ENCODE data around the gene STOM. TPM values are rescaled to one million over a fixed set of nuclear protein-coding genes. Genes with fewer than 3 reads are reported as not detected.
A peak's percentile ranks its signal among the peaks of the same experiment; 100 is the strongest.

STOM gene
- total and polyA plus RNA-seq, 4 donors = 311 to 470 (median 409) TPM

GRCh38 chr9:121307976-121308375 lies 62.1 kb downstream of the STOM start:
- Histone ChIP-seq H3K27ac (ENCODE audit: low read depth in 1 of 2, low read length in 1 of 2) (no peak overlapping the region), H3K9ac (ENCODE audit: insufficient read depth in 1 of 2, low read length in 2 of 2) (no peak overlapping the region), H3K36me3 (ENCODE audit: control insufficient read depth in 4 of 4, insufficient read depth in 4 of 4, low read length in 4 of 4) (peaks cover 2 to 53% (median 14%) of the 10 kb centered on the region in 4 donors), H3K4me3 (no peak overlapping the region), H3K4me1 (ENCODE audit: control insufficient read depth in 5 of 5, insufficient read depth in 5 of 5, low read length in 5 of 5) (peaks cover 0 to 3% (median 0%) of the 10 kb centered on the region in 5 donors), H3K27me3 (ENCODE audit: control insufficient read depth in 3 of 3, insufficient read depth in 3 of 3, low read length in 2 of 3) (no peaks in the 10 kb centered on the region), H3K9me3 (ENCODE audit: control insufficient read depth in 4 of 4, insufficient read depth in 3 of 4, low read length in 3 of 4) (no peaks in the 10 kb centered on the region)
- WGBS, 2 donors = 85 to 98% methylated on average over 2 of the region's 2 CpGs
- no peak for DNase-seq
- TF ChIP-seq, protein P1, sequence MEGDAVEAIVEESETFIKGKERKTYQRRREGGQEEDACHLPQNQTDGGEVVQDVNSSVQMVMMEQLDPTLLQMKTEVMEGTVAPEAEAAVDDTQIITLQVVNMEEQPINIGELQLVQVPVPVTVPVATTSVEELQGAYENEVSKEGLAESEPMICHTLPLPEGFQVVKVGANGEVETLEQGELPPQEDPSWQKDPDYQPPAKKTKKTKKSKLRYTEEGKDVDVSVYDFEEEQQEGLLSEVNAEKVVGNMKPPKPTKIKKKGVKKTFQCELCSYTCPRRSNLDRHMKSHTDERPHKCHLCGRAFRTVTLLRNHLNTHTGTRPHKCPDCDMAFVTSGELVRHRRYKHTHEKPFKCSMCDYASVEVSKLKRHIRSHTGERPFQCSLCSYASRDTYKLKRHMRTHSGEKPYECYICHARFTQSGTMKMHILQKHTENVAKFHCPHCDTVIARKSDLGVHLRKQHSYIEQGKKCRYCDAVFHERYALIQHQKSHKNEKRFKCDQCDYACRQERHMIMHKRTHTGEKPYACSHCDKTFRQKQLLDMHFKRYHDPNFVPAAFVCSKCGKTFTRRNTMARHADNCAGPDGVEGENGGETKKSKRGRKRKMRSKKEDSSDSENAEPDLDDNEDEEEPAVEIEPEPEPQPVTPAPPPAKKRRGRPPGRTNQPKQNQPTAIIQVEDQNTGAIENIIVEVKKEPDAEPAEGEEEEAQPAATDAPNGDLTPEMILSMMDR (IDR thresholded peaks at IDR 0.05; ENCODE audit: control extremely low read depth, extremely low read depth) = no peak
- ATAC-seq (ENCODE audit: insufficient read depth, low FRiP score) = no peak

DNA sequence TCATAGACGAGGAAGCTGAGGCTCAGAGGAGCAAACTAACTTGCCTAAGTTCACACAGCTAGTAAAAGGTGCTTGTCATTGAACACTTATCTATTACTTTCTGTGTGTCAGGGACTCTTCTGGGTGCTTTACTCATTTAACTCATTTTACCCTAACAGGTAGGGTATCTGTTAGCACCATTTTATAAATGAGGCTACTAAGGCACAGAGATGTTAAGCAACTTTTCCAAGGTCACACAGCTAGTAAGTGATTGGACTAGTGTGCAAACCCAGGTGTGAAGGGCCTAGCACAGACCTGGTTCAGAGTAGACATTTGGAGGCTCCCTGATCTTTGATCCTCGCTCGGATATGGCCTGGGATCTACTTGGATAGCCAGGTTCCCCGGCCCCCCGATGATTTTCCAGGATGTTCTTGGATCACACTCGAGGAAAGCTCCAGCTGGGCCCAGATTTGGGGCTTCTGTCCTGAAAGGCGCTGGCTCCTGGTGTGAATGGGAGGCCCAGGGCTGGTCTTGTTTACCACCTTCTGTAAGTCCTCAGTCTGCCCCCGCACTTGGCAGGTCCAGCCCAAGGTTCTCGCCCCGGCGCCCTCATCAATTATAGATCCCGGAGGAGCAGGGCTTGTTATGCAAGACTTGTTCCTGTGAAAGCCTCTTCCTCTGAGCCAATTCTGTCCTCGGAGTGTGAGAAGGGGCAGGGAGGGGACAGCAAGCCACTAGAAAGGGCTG lies 64.6 kb downstream of the STOM start:
- Histone ChIP-seq H3K9ac (ENCODE audit: insufficient read depth in 1 of 2, low read length in 2 of 2) (no peak overlapping the region), H3K27ac (ENCODE audit: low read depth in 1 of 2, low read length in 1 of 2) (no peak overlapping the region), H3K9me3 (ENCODE audit: control insufficient read depth in 4 of 4, insufficient read depth in 3 of 4, low read length in 3 of 4) (no peaks in the 10 kb centered on the region), H3K36me3 (ENCODE audit: control insufficient read depth in 4 of 4, insufficient read depth in 4 of 4, low read length in 4 of 4) (peaks cover under 1 to 45% (median 5%) of the 10 kb centered on the region in 4 donors), H3K27me3 (ENCODE audit: control insufficient read depth in 3 of 3, insufficient read depth in 3 of 3, low read length in 2 of 3) (no peaks in the 10 kb centered on the region), H3K4me3 (no peak overlapping the region), H3K4me1 (ENCODE audit: control insufficient read depth in 5 of 5, insufficient read depth in 5 of 5, low read length in 5 of 5) (peaks cover 0 to 13% (median under 1%) of the 10 kb centered on the region in 5 donors)
- WGBS, 2 donors = 68 to 71% methylated on average over 13 of the region's 13 CpGs
- TF ChIP-seq, protein P1 (IDR thresholded peaks at IDR 0.05; ENCODE audit: control extremely low read depth, extremely low read depth) = no peak
- DNase-seq = no peak
- peak; percentile 43 for ATAC-seq (ENCODE audit: insufficient read depth, low FRiP score)

DNA sequence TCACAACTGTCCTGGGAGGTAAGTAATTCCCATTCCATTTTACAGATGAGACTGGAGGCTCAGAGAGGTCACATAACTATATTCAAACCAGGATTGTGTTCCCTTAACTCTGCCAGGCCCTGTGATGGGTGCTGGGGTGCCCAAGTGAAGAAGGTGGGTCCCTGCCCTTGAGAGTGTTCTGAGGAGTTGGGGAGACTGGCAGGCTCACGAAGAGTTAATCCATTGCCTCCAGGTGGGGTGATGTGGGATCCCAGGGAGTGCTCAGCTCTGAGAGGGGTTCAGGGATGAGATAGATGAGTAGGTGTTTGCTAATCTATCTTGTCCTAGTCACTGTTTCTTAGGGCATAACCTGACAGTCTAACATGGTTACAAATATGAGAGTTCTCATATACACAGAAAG lies 65.3 kb downstream of the STOM start:
- TF ChIP-seq, protein P1 (IDR thresholded peaks at IDR 0.05; ENCODE audit: control extremely low read depth, extremely low read depth) = no peak
- DNase-seq (no peak), ATAC-seq (ENCODE audit: insufficient read depth, low FRiP score) (no peak)
- H3K4me3 ChIP-seq = no peak overlapping the region
- H3K27ac ChIP-seq (ENCODE audit: low read depth in 1 of 2, low read length in 1 of 2) = no peak overlapping the region
- no peaks in the 10 kb centered on the region for H3K9me3 ChIP-seq (ENCODE audit: control insufficient read depth in 4 of 4, insufficient read depth in 3 of 4, low read length in 3 of 4)
- H3K9ac ChIP-seq (ENCODE audit: insufficient read depth in 1 of 2, low read length in 2 of 2) = no peak overlapping the region
- peaks cover 0 to 14% (median 6%) of the 10 kb centered on the region in 5 donors for H3K4me1 ChIP-seq (ENCODE audit: control insufficient read depth in 5 of 5, insufficient read depth in 5 of 5, low read length in 5 of 5)
- WGBS, 2 donors = 94 to 96% methylated on average over 1 of the region's 1 CpG
- H3K36me3 ChIP-seq (ENCODE audit: control insufficient read depth in 4 of 4, insufficient read depth in 4 of 4, low read length in 4 of 4) = peaks cover 0 to 44% (median 5%) of the 10 kb centered on the region in 4 donors
- no peaks in the 10 kb centered on the region for H3K27me3 ChIP-seq (ENCODE audit: control insufficient read depth in 3 of 3, insufficient read depth in 3 of 3, low read length in 2 of 3)
